Measurements from ENCODE around the gene UNC80. TPM values are rescaled to one million over a fixed set of nuclear protein-coding genes. Genes with fewer than 3 reads are reported as not detected.
"Not testable (repeated sequence)": the region's sequence is repeated elsewhere in the genome, so short reads cannot be mapped to it uniquely, and the experiment has no call there.

The UNC80 gene
- under 0.01 TPM in 1 of 2 replicates, not detected in the other for total RNA-seq (2014; rRNA removed; shearing (Covaris generic))

GRCh38 chr2:209771474-209772289, at the start of gene UNC80:
TSS of gene UNC80 (plus strand) at chr2:209771832. CDS start at chr2:209772073, 241 bp downstream.
- DNase-seq (ENCODE audit: low read depth): peak; percentile 46

- no peak for DNase-seq (ENCODE audit: low read depth)
These were observed 45.3 kb upstream of the UNC80 start for GRCh38 chr2:209726311-209726710.

GRCh38 chr2:209727077-209727476, 44.6 kb upstream of the UNC80 start:
- no peak for DNase-seq (ENCODE audit: low read depth)

- no peak for DNase-seq (ENCODE audit: low read depth)
These were observed 36.8 kb upstream of the UNC80 start for GRCh38 chr2:209734805-209735204.

GRCh38 chr2:209741953-209742352, 29.7 kb upstream of the UNC80 start:
- DNase-seq (ENCODE audit: low read depth): no peak

- no peak for DNase-seq (ENCODE audit: low read depth)
These were observed 18.6 kb upstream of the UNC80 start for GRCh38 chr2:209753020-209753419.

- no peak for DNase-seq (ENCODE audit: low read depth)
These were observed 14.5 kb upstream of the UNC80 start for GRCh38 chr2:209757163-209757562.

GRCh38 chr2:209761566-209761965, 10.1 kb upstream of the UNC80 start:
- no peak for DNase-seq (ENCODE audit: low read depth)

- DNase-seq (ENCODE audit: low read depth): no peak
These were observed 9.1 kb upstream of the UNC80 start for GRCh38 chr2:209762563-209762962.

GRCh38 chr2:209763106-209763505, 8.5 kb upstream of the UNC80 start:
- DNase-seq (ENCODE audit: low read depth): no peak

- DNase-seq (ENCODE audit: low read depth): no peak
These were observed 5.0 kb upstream of the UNC80 start for GRCh38 chr2:209766613-209767012.

GRCh38 chr2:209767316-209767715, 4.3 kb upstream of the UNC80 start:
- DNase-seq (ENCODE audit: low read depth): no peak

GRCh38 chr2:209768557-209768956, 3.1 kb upstream of the UNC80 start:
- no peak for DNase-seq (ENCODE audit: low read depth)

- DNase-seq (ENCODE audit: low read depth): no peak
These were observed 656 bp downstream of the UNC80 start for GRCh38 chr2:209772290-209772685.

- DNase-seq (ENCODE audit: low read depth): no peak
These were observed 1.7 kb downstream of the UNC80 start for GRCh38 chr2:209773377-209773776.

- DNase-seq (ENCODE audit: low read depth): no peak
These were observed 15.8 kb downstream of the UNC80 start for GRCh38 chr2:209787416-209787815.

- no peak for DNase-seq (ENCODE audit: low read depth)
These were observed 17.3 kb downstream of the UNC80 start for GRCh38 chr2:209788925-209789324.

GRCh38 chr2:209790066-209790728, 18.6 kb downstream of the UNC80 start:
- DNase-seq (ENCODE audit: low read depth): peak; percentile 37

- DNase-seq (ENCODE audit: low read depth): no peak
These were observed 19.5 kb downstream of the UNC80 start for GRCh38 chr2:209791151-209791550.

GRCh38 chr2:209795425-209795824, 23.8 kb downstream of the UNC80 start:
- DNase-seq (ENCODE audit: low read depth): not testable (repeated sequence)

- DNase-seq (ENCODE audit: low read depth): no peak
These were observed 33.7 kb downstream of the UNC80 start for GRCh38 chr2:209805351-209805750.

GRCh38 chr2:209806318-209806717, 34.7 kb downstream of the UNC80 start:
- no peak for DNase-seq (ENCODE audit: low read depth)

- DNase-seq (ENCODE audit: low read depth): no peak
These were observed 36.9 kb downstream of the UNC80 start for GRCh38 chr2:209808521-209808920.

Measured in RPMI7951 (cell line).